IMR-90 (cell line): Measurements from ENCODE around the gene TMEM231. TPM values are rescaled to one million over a fixed set of nuclear protein-coding genes. Genes with fewer than 3 reads are reported as not detected.

Experiments
- ATAC-seq: fragments of 200-7000 bp; cut with Tn5 transposase; 2 replicates; pipeline ENCODE4 v1.9.1; 2020; ENCODE audit warnings: low read depth, mild to moderate bottlenecking, moderate library complexity
- BruUV-seq: library from RNA; stranded (reverse); fragments of 400-500 nt; replicated peaks from 2 replicates; lab custom pipeline; 2021; lab: Mats Ljungman, UMichigan
- CTCF ChIA-PET: fragments of 300-600 bp; formaldehyde crosslinking; extraction: SDS; loops from one replicate; lab custom pipeline; 2021; ENCODE audit warnings: antibody characterized with exemption; lab: Yijun Ruan, JAX
- POLR2A ChIA-PET: fragments of 300-600 bp; sonication (Branson Sonifier 250); formaldehyde crosslinking; loops from one replicate; lab custom pipeline; 2022; ENCODE audit warnings: antibody characterized with exemption; ENCODE audit not compliant: unreplicated experiment; lab: Charles Lee
- DNase-seq: peaks from one replicate; pipeline ENCODE4 v3.0.0; 2013
- H2AFZ ChIP-seq: replicated peaks from 2 replicates; pipeline ENCODE3; 2013; ENCODE audit warnings: low read length, mild to moderate bottlenecking; ENCODE audit not compliant: poor library complexity
- H2AK5ac ChIP-seq: 2 replicates; pipeline ENCODE4 v1.6.1; 2013; ENCODE audit warnings: low read depth, low read length, inconsistent platforms
- H2AK9ac ChIP-seq: replicated peaks from 2 replicates; pipeline ENCODE3; 2013; ENCODE audit warnings: mild to moderate bottlenecking, low read depth, low read length, moderate library complexity; ENCODE audit not compliant: poor library complexity
- H2BK120ac ChIP-seq: 2 replicates; pipeline ENCODE4 v1.6.1; 2013; ENCODE audit warnings: low read depth, low read length, inconsistent platforms
- H2BK15ac ChIP-seq: 3 replicates; pipeline ENCODE4 v1.6.1; 2013; ENCODE audit warnings: low read depth, low read length, inconsistent platforms
- H2BK20ac ChIP-seq: 2 replicates; pipeline ENCODE4 v1.6.1; 2013; ENCODE audit warnings: low read depth, mild to moderate bottlenecking, inconsistent platforms, low read length, moderate library complexity
- H2BK5ac ChIP-seq: 2 replicates; pipeline ENCODE4 v1.6.1; 2013; ENCODE audit warnings: mild to moderate bottlenecking, low read depth, low read length, inconsistent platforms; ENCODE audit not compliant: poor library complexity, severe bottlenecking
- H3K14ac ChIP-seq: replicated peaks from 2 replicates; pipeline ENCODE4 v1.6.1; 2013; ENCODE audit warnings: low read depth, low read length, inconsistent platforms
- H3K18ac ChIP-seq: 2 replicates; pipeline ENCODE4 v1.6.1; 2013; ENCODE audit warnings: low read depth, low read length, control low read depth
- H3K23ac ChIP-seq: 2 replicates; pipeline ENCODE4 v1.6.1; 2013; ENCODE audit warnings: low read depth, low read length, inconsistent platforms
- H3K27ac ChIP-seq: 2 replicates; pipeline ENCODE4 v1.5.1; 2013; ENCODE audit warnings: mild to moderate bottlenecking, control low read depth, low read length; ENCODE audit not compliant: insufficient read depth
- H3K27me3 ChIP-seq: 2 replicates; pipeline ENCODE4 v1.6.1; 2013; ENCODE audit warnings: low read length; ENCODE audit not compliant: control insufficient read depth, insufficient read depth
- H3K36me3 ChIP-seq: 2 replicates; pipeline ENCODE4 v1.6.1; 2013; ENCODE audit warnings: low read length, mixed read lengths; ENCODE audit not compliant: control insufficient read depth, insufficient read depth
- H3K4ac ChIP-seq: 2 replicates; pipeline ENCODE4 v1.6.1; 2013; ENCODE audit warnings: low read depth, low read length, inconsistent platforms
- H3K4me1 ChIP-seq: 2 replicates; pipeline ENCODE4 v1.6.1; 2013; ENCODE audit warnings: low read length, mixed read lengths; ENCODE audit not compliant: control insufficient read depth, insufficient read depth
- H3K4me2 ChIP-seq: 2 replicates; pipeline ENCODE4 v1.6.1; 2013; ENCODE audit warnings: low read depth, mild to moderate bottlenecking, control low read depth, low read length, moderate library complexity
- H3K4me3 ChIP-seq: 2 replicates; pipeline ENCODE4 v1.5.1; 2013; ENCODE audit warnings: low read depth, mild to moderate bottlenecking, control low read depth, low read length, moderate library complexity; ENCODE audit not compliant: insufficient read depth
- H3K56ac ChIP-seq: 2 replicates; pipeline ENCODE4 v1.6.1; 2013; ENCODE audit warnings: low read length, inconsistent platforms; ENCODE audit not compliant: insufficient read depth; ENCODE audit errors: extremely low read depth
- H3K79me1 ChIP-seq, 2 experiments: 2 replicates each; pipeline ENCODE4 v1.6.1; 2013; ENCODE audit warnings: low read length in 2 of 2, inconsistent platforms in 1 of 2, low read depth in 1 of 2
- H3K9ac ChIP-seq: 2 replicates; pipeline ENCODE4 v1.6.1; 2013; ENCODE audit warnings: low read depth, low read length, control low read depth
- H3K9me1 ChIP-seq: 2 replicates; pipeline ENCODE4 v1.6.1; 2013; ENCODE audit warnings: low read length, inconsistent platforms; ENCODE audit not compliant: insufficient read depth
- H3K9me3 ChIP-seq: 2 replicates; pipeline ENCODE4 v1.6.1; 2013; ENCODE audit warnings: low read length; ENCODE audit not compliant: control insufficient read depth, insufficient read depth
- H4K20me1 ChIP-seq: 2 replicates; pipeline ENCODE4 v1.6.1; 2013; ENCODE audit warnings: low read length, inconsistent platforms; ENCODE audit not compliant: insufficient read depth
- H4K5ac ChIP-seq: 2 replicates; pipeline ENCODE4 v1.6.1; 2013; ENCODE audit warnings: mild to moderate bottlenecking, low read depth, low read length, control low read depth
- H4K8ac ChIP-seq, 2 experiments: 2 replicates each; pipeline ENCODE4 v1.6.1; 2013; ENCODE audit warnings: low read depth in 2 of 2, low read length in 2 of 2, control low read depth in 1 of 2, inconsistent platforms in 1 of 2
- H4K91ac ChIP-seq: 2 replicates; pipeline ENCODE4 v1.6.1; 2013; ENCODE audit warnings: low read depth, low read length, inconsistent platforms; ENCODE audit not compliant: insufficient read depth
- ELK1 ChIP-seq: fragments of 150-350 bp; IDR thresholded peaks from 2 replicates; pipeline ENCODE4 v1.6.1; 2016; ENCODE audit warnings: low read depth, mild to moderate bottlenecking, low read length, moderate library complexity, borderline replicate concordance
- NFE2L2 ChIP-seq: fragments of 150-350 bp; IDR thresholded peaks from 2 replicates; pipeline ENCODE4 v1.6.1; 2016; ENCODE audit warnings: low read depth, mild to moderate bottlenecking, low read length
- SMC3 ChIP-seq: fragments of 150-350 bp; IDR thresholded peaks from 2 replicates; pipeline ENCODE4 v1.6.1; 2016; ENCODE audit warnings: low read depth, mild to moderate bottlenecking, antibody characterized with exemption, low read length, moderate library complexity
- WGBS, 2 experiments: methylation state at CpG; one replicate each; pipeline versions ENCODE4 v1.1.5 to v1.1.7; 2013; ENCODE audit warnings: missing lambda C conversion rate in 2 of 2; ENCODE audit not compliant: insufficient read length in 1 of 2; ENCODE audit errors: extremely low coverage in 2 of 2; 5-methylcytosine and 5-hydroxymethylcytosine counted together
- dilution Hi-C: fragments of 300-500 bp; cut with HindIII; formaldehyde crosslinking; loops from one replicate; pipeline ENCODE4 v1.14.3; 2018; ENCODE audit warnings: low sequenced_read_pairs; ENCODE audit not compliant: unreplicated experiment
- in situ Hi-C: fragments of 300-500 bp; cut with MboI; formaldehyde crosslinking; loops from 3 replicates; pipeline ENCODE4 v1.14.3; 2019; ENCODE audit warnings: low sequenced_read_pairs, inconsistent platforms, mixed read lengths
- intact Hi-C: fragments of 100-400 bp; cut with micrococcal nuclease; formaldehyde crosslinking; loops from 2 replicates; pipeline ENCODE4 v1.10.0; 2022
- polyA plus RNA-seq, 3 experiments: library from polyadenylated mRNA; depleted of rRNA; stranded (reverse); fragments of >200 nt; gene quantifications; 2 replicates each; pipeline ENCODE4 v1.2.3, GENCODE V29; 2012; ENCODE audit warnings: low replicate concordance in 1 of 3
- total RNA-seq: library from RNA; depleted of rRNA; stranded (reverse); fragments of >200 nt; gene quantifications from 2 replicates; pipeline ENCODE4 v1.2.3, GENCODE V29; 2012

The TMEM231 gene
- total and polyA plus RNA-seq, 2 of the 4 experiments (the other 2 are of a cell fraction) = 10.6 to 15.4 TPM

- no peak overlapping the region for H3K9ac ChIP-seq
- intact Hi-C loops (no loop called here), in situ Hi-C loops (loop anchor here (25.0 kb wide), 1 partner anchor 382 kb away; the partner anchor contains the start of genes CTRB1 and CTRB2), dilution Hi-C loops (no loop called here)
- TF ChIP-seq ELK1 (no peak), SMC3 (no peak), NFE2L2 (peak; percentile 59)
- no peaks in the 10 kb centered on the region for H4K20me1 ChIP-seq
- no peak overlapping the region for H3K14ac ChIP-seq
- H3K27ac ChIP-seq = no peak overlapping the region
- DNase-seq (peak; percentile 83), ATAC-seq (peak; percentile 52; the same call in 1 of the 2 replicates)
- H3K27me3 ChIP-seq = no peaks in the 10 kb centered on the region
- H3K4me2 ChIP-seq = no peak overlapping the region
- no TSS peak for BruUV-seq
- no peak overlapping the region for H3K4ac ChIP-seq
- peaks cover 6% of the 10 kb centered on the region for H3K36me3 ChIP-seq
- H3K23ac ChIP-seq = no peak overlapping the region
- ChIA-PET POLR2A (no interaction called here), CTCF (no interaction called here)
- H4K91ac ChIP-seq = no peak overlapping the region
- no peak overlapping the region for H2BK15ac ChIP-seq
- H3K9me3 ChIP-seq = peaks cover 3% of the 10 kb centered on the region; the same call in 1 of the 2 replicates
- H3K18ac ChIP-seq = no peak overlapping the region
- peak overlapping the region; percentile 28; the same call in 1 of the 2 replicates for H2AK5ac ChIP-seq
- peaks cover 6% of the 10 kb centered on the region for H3K4me1 ChIP-seq
- WGBS, 2 experiments = 80% methylated on average over 6 of the region's 17 CpGs; no CpG with 5 or more reads in 1 of the 2 experiments
- no peak overlapping the region for H2AFZ ChIP-seq
- H3K79me1 ChIP-seq = peaks cover 0 to 5% of the 10 kb centered on the region in 2 experiments; a peak in 1 of 4 replicates
- no peak overlapping the region for H2BK5ac ChIP-seq
- no peak overlapping the region for H4K8ac ChIP-seq
- H4K5ac ChIP-seq = no peak overlapping the region
- no peak overlapping the region for H3K4me3 ChIP-seq
- H2BK20ac ChIP-seq = no peak overlapping the region
- H2BK120ac ChIP-seq = no peak overlapping the region
- peak overlapping the region; percentile 56 for H2AK9ac ChIP-seq
- peaks cover 3% of the 10 kb centered on the region; the same call in 1 of the 2 replicates for H3K9me1 ChIP-seq
- no peak overlapping the region for H3K56ac ChIP-seq
Observed at GRCh38 chr16:75593825-75594820, 38.1 kb upstream of the TMEM231 start.
